HEK293 (cell line): Measurements from ENCODE around the gene R3HDM4.

ENCODE experiments used
- GLI4 ChIP-seq: fragments of 450-650 bp; formaldehyde crosslinking; IDR thresholded peaks from 2 replicates; pipeline ENCODE4 v1.5.1; 2016; ENCODE audit warnings: missing biosample characterization, missing genetic modification characterization
- KLF16 ChIP-seq: fragments of 450-650 bp; formaldehyde crosslinking; IDR thresholded peaks from 2 replicates; pipeline ENCODE4 v1.5.1; 2017; ENCODE audit warnings: missing biosample characterization, missing genetic modification characterization
- KLF9 ChIP-seq: fragments of 450-650 bp; formaldehyde crosslinking; IDR thresholded peaks from 2 replicates; pipeline ENCODE4 v1.5.1; 2016; ENCODE audit warnings: missing biosample characterization, missing genetic modification characterization, low read depth
- PATZ1 ChIP-seq: fragments of 450-650 bp; formaldehyde crosslinking; IDR thresholded peaks from 2 replicates; pipeline ENCODE4 v1.5.1; 2016; ENCODE audit warnings: missing biosample characterization, missing genetic modification characterization
- SALL2 ChIP-seq: fragments of 450-650 bp; formaldehyde crosslinking; IDR thresholded peaks from 2 replicates; pipeline ENCODE4 v1.5.0; 2017; ENCODE audit warnings: missing biosample characterization, mild to moderate bottlenecking, missing genetic modification characterization, borderline replicate concordance
- SP3 ChIP-seq: fragments of 450-650 bp; formaldehyde crosslinking; IDR thresholded peaks from 2 replicates; pipeline ENCODE4 v1.5.1; 2016; ENCODE audit warnings: missing biosample characterization, missing genetic modification characterization
- YY1 ChIP-seq: fragments of 450-650 bp; formaldehyde crosslinking; IDR thresholded peaks from 2 replicates; pipeline ENCODE4 v1.5.1; 2018; ENCODE audit warnings: missing biosample characterization, missing genetic modification characterization
- ZBTB44 ChIP-seq: fragments of 450-650 bp; IDR thresholded peaks from 2 replicates; pipeline ENCODE4 v1.5.1; 2018; ENCODE audit warnings: missing biosample characterization, mild to moderate bottlenecking, missing genetic modification characterization
- ZEB2 ChIP-seq: fragments of 450-650 bp; formaldehyde crosslinking; IDR thresholded peaks from 2 replicates; pipeline ENCODE4 v1.5.1; 2016; ENCODE audit warnings: missing biosample characterization, missing genetic modification characterization
- ZFP37 ChIP-seq: fragments of 450-650 bp; formaldehyde crosslinking; IDR thresholded peaks from 2 replicates; pipeline ENCODE4 v1.5.1; 2016; ENCODE audit warnings: missing biosample characterization, missing genetic modification characterization
- ZFP69B ChIP-seq: fragments of 450-650 bp; formaldehyde crosslinking; IDR thresholded peaks from 2 replicates; pipeline ENCODE4 v1.5.1; 2016; ENCODE audit warnings: missing biosample characterization, missing genetic modification characterization
- ZNF398 ChIP-seq: fragments of 450-650 bp; formaldehyde crosslinking; IDR thresholded peaks from 2 replicates; pipeline ENCODE4 v1.5.1; 2017; ENCODE audit warnings: missing biosample characterization, missing genetic modification characterization
- ZNF48 ChIP-seq: fragments of 450-650 bp; formaldehyde crosslinking; IDR thresholded peaks from 2 replicates; pipeline ENCODE4 v1.5.1; 2016; ENCODE audit warnings: missing biosample characterization, missing genetic modification characterization
- ZNF600 ChIP-seq: fragments of 450-650 bp; formaldehyde crosslinking; IDR thresholded peaks from 2 replicates; pipeline ENCODE4 v1.5.1; 2016; ENCODE audit warnings: missing biosample characterization, missing genetic modification characterization
- ZNF692 ChIP-seq: fragments of 450-650 bp; formaldehyde crosslinking; IDR thresholded peaks from 2 replicates; pipeline ENCODE4 v1.5.1; 2016; ENCODE audit warnings: missing biosample characterization, missing genetic modification characterization
- ZNF704 ChIP-seq: fragments of 450-650 bp; formaldehyde crosslinking; IDR thresholded peaks from 2 replicates; pipeline ENCODE4 v1.5.1; 2016; ENCODE audit warnings: missing biosample characterization, missing genetic modification characterization
- ZSCAN30 ChIP-seq: fragments of 450-650 bp; IDR thresholded peaks from 2 replicates; pipeline ENCODE4 v1.5.1; 2018; ENCODE audit warnings: missing biosample characterization, mild to moderate bottlenecking, missing genetic modification characterization, moderate library complexity

R3HDM4 gene

GRCh38 chr19:912181-913079 lies 589 bp downstream of the R3HDM4 start (continued):
- no peak for TF ChIP-seq ZNF48 (tag by site-specific recombination)
- TF ChIP-seq ZNF600 (tag by site-specific recombination) = no peak
- TF ChIP-seq ZEB2 (tag by site-specific recombination) = peak; percentile 20; the same call in 1 of the 2 replicates
- no peak for TF ChIP-seq ZFP69B (tag by site-specific recombination)
- no peak for TF ChIP-seq ZFP37 (tag by site-specific recombination)
- TF ChIP-seq KLF16 (tag by site-specific recombination) = peak; percentile 56; the same call in 1 of the 2 replicates
- TF ChIP-seq KLF9 (tag by site-specific recombination) = peak; percentile 73
- no peak for TF ChIP-seq GLI4 (tag by site-specific recombination)
- TF ChIP-seq PATZ1 (tag by site-specific recombination) = peak; percentile 36; the same call in 1 of the 2 replicates
- TF ChIP-seq ZNF704 (tag by site-specific recombination) = no peak
- peak; percentile 70 for TF ChIP-seq SP3 (tag by site-specific recombination)
- no peak for TF ChIP-seq ZBTB44
- TF ChIP-seq ZSCAN30 (tag by site-specific recombination) = no peak
- TF ChIP-seq ZNF692 (tag by site-specific recombination) = no peak
- no peak for TF ChIP-seq YY1 (tag by site-specific recombination)
- TF ChIP-seq SALL2 (tag by site-specific recombination) = no peak
- TF ChIP-seq ZNF398 (tag by site-specific recombination) = peak; percentile 58
- TF ChIP-seq, all 188 proteins: peak for 14
